HEK293 (cell line): ENCODE measurements around the gene BCAS3.

Source experiments
- CTCF ChIA-PET: fragments of 350-600 bp; formaldehyde crosslinking; extraction: SDS; loops from one replicate; lab custom pipeline; 2021; ENCODE audit warnings: antibody characterized with exemption; lab: Yijun Ruan, JAX
- POLR2A ChIA-PET: fragments of 300-600 bp; formaldehyde crosslinking; extraction: SDS; loops from one replicate; lab custom pipeline; 2020; ENCODE audit warnings: antibody characterized with exemption, inconsistent platforms; lab: Yijun Ruan, JAX
- H3K27ac ChIP-seq: fragments of 200-500 bp; sonication (Bioruptor generic); 2 replicates; pipeline ENCODE4 v1.5.1; 2014; ENCODE audit warnings: low read depth, low read length, control low read depth, inconsistent platforms; ENCODE audit errors: extremely low read depth
- H3K36me3 ChIP-seq, 2 experiments: fragments of 200-500 bp in 1 of 2; sonication (Bioruptor generic) in 1 of 2; 1 replicate in 1 of 2; 2 replicates in 1 of 2; pipeline ENCODE4 v1.5.1; 2014 to 2017; ENCODE audit warnings: inconsistent platforms in 2 of 2, low read length in 2 of 2; ENCODE audit not compliant: control insufficient read depth in 2 of 2, insufficient read depth in 1 of 2
- H3K4me1 ChIP-seq: fragments of 200-500 bp; sonication (Bioruptor generic); 2 replicates; pipeline ENCODE4 v1.5.1; 2014; ENCODE audit warnings: mild to moderate bottlenecking, low read length, inconsistent platforms; ENCODE audit not compliant: control insufficient read depth, insufficient read depth
- H3K4me3 ChIP-seq: 2 replicates; pipeline ENCODE4 v1.5.1; 2011; ENCODE audit warnings: low read depth, mild to moderate bottlenecking, control low read depth, low read length, moderate library complexity
- H3K9me3 ChIP-seq: fragments of 200-500 bp; sonication (Bioruptor generic); 2 replicates; pipeline ENCODE4 v1.5.1; 2014; ENCODE audit warnings: low read depth, low read length, inconsistent platforms; ENCODE audit not compliant: control insufficient read depth, insufficient read depth
- IKZF3 ChIP-seq: fragments of 450-650 bp; IDR thresholded peaks from 2 replicates; pipeline ENCODE4 v1.5.0; 2018; ENCODE audit warnings: missing biosample characterization, mild to moderate bottlenecking, missing genetic modification characterization, moderate library complexity
- KLF1 ChIP-seq: fragments of 450-650 bp; formaldehyde crosslinking; IDR thresholded peaks from 2 replicates; pipeline ENCODE4 v1.5.1; 2016; ENCODE audit warnings: missing biosample characterization, missing genetic modification characterization
- PRDM1 ChIP-seq: fragments of 450-650 bp; formaldehyde crosslinking; IDR thresholded peaks from 2 replicates; pipeline ENCODE4; 2016; ENCODE audit warnings: missing biosample characterization, missing genetic modification characterization
- REPIN1 ChIP-seq: fragments of 450-650 bp; formaldehyde crosslinking; IDR thresholded peaks from 2 replicates; pipeline ENCODE4 v1.5.1; 2017; ENCODE audit warnings: missing biosample characterization, missing genetic modification characterization, low read depth
- TRIM28 ChIP-seq: IDR thresholded peaks from 2 replicates; pipeline ENCODE4 v1.6.1; 2011; ENCODE audit warnings: low read length, control low read depth, borderline replicate concordance
- ZFHX2 ChIP-seq: fragments of 450-650 bp; formaldehyde crosslinking; conservative IDR thresholded peaks from 2 replicates; pipeline ENCODE4 v1.5.1; 2016; ENCODE audit warnings: missing biosample characterization, missing genetic modification characterization
- ZFP3 ChIP-seq: fragments of 450-650 bp; formaldehyde crosslinking; IDR thresholded peaks from 2 replicates; pipeline ENCODE4 v1.5.1; 2016; ENCODE audit warnings: low read depth, missing biosample characterization, missing genetic modification characterization
- ZNF335 ChIP-seq: fragments of 450-650 bp; formaldehyde crosslinking; conservative IDR thresholded peaks from 2 replicates; pipeline ENCODE4 v1.5.1; 2016; ENCODE audit warnings: missing biosample characterization, missing genetic modification characterization
- ZNF48 ChIP-seq: fragments of 450-650 bp; formaldehyde crosslinking; IDR thresholded peaks from 2 replicates; pipeline ENCODE4 v1.5.1; 2016; ENCODE audit warnings: missing biosample characterization, missing genetic modification characterization
- ZNF514 ChIP-seq: fragments of 450-650 bp; formaldehyde crosslinking; IDR thresholded peaks from 2 replicates; pipeline ENCODE4 v1.5.1; 2016; ENCODE audit warnings: missing biosample characterization, missing genetic modification characterization
- ZNF548 ChIP-seq: fragments of 450-650 bp; formaldehyde crosslinking; IDR thresholded peaks from 2 replicates; pipeline ENCODE4 v1.5.1; 2016; ENCODE audit warnings: missing biosample characterization, missing genetic modification characterization
- ZNF624 ChIP-seq: fragments of 450-650 bp; formaldehyde crosslinking; IDR thresholded peaks from 2 replicates; pipeline ENCODE4 v1.5.1; 2017; ENCODE audit warnings: missing biosample characterization, missing genetic modification characterization
- ZNF654 ChIP-seq: fragments of 450-650 bp; formaldehyde crosslinking; IDR thresholded peaks from 2 replicates; pipeline ENCODE4 v1.5.1; 2016; ENCODE audit warnings: low read depth, missing biosample characterization, missing genetic modification characterization
- ZNF837 ChIP-seq: fragments of 450-650 bp; formaldehyde crosslinking; IDR thresholded peaks from 2 replicates; pipeline ENCODE4 v1.5.1; 2016; ENCODE audit warnings: missing biosample characterization, missing genetic modification characterization
- ZSCAN23 ChIP-seq: fragments of 450-650 bp; formaldehyde crosslinking; IDR thresholded peaks from 2 replicates; pipeline ENCODE4 v1.5.1; 2016; ENCODE audit warnings: missing biosample characterization, missing genetic modification characterization
- ZXDB ChIP-seq: fragments of 450-650 bp; formaldehyde crosslinking; IDR thresholded peaks from 2 replicates; pipeline ENCODE4 v1.5.1; 2016; ENCODE audit warnings: missing biosample characterization, missing genetic modification characterization
- TF ChIP-seq, protein P1 (sequence below): fragments of 450-650 bp; formaldehyde crosslinking; IDR thresholded peaks from 2 replicates; pipeline ENCODE4 v1.5.1; 2016; ENCODE audit warnings: missing biosample characterization, missing genetic modification characterization
- TF ChIP-seq, protein P2 (sequence below): fragments of 450-650 bp; formaldehyde crosslinking; IDR thresholded peaks from 2 replicates; pipeline ENCODE4 v1.5.1; 2016; ENCODE audit warnings: missing biosample characterization, missing genetic modification characterization, low read depth
- TF ChIP-seq, protein P3 (sequence below): fragments of 450-650 bp; IDR thresholded peaks from 2 replicates; pipeline ENCODE4 v1.5.1; 2018; ENCODE audit warnings: missing biosample characterization, mild to moderate bottlenecking, missing genetic modification characterization

Gene BCAS3

DNA sequence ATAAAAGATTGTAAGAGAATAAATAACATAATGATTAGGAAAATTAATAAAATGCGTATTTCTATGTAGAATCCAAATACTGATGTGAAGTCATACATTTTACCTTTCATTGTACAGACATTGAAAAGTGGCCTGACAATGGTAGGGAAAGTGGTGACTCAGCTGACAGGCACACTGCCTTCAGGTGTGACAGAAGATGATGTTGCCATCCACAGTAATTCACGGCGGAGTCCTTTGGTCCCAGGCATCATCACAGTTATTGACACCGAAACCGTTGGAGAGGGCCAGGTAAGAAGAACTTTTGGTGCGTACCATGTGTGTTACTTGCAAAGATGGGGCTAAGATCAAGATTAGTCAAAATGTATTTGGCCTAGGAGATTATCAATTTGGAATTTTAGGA is 232.8 kb downstream of the BCAS3 start:
- Histone ChIP-seq H3K4me3 (no peak overlapping the region), H3K27ac (no peak overlapping the region), H3K36me3 (peaks cover 0 to 7% of the 10 kb centered on the region in 2 experiments; a peak in 2 of 3 replicates), H3K4me1 (0 out of 2 replicates have a peak, but pooled peaks cover 2% of the 10 kb centered on the region), H3K9me3 (no peaks in the 10 kb centered on the region)
- no peak for TF ChIP-seq IKZF3 (tag by site-specific recombination)
- TF ChIP-seq, protein P1, sequence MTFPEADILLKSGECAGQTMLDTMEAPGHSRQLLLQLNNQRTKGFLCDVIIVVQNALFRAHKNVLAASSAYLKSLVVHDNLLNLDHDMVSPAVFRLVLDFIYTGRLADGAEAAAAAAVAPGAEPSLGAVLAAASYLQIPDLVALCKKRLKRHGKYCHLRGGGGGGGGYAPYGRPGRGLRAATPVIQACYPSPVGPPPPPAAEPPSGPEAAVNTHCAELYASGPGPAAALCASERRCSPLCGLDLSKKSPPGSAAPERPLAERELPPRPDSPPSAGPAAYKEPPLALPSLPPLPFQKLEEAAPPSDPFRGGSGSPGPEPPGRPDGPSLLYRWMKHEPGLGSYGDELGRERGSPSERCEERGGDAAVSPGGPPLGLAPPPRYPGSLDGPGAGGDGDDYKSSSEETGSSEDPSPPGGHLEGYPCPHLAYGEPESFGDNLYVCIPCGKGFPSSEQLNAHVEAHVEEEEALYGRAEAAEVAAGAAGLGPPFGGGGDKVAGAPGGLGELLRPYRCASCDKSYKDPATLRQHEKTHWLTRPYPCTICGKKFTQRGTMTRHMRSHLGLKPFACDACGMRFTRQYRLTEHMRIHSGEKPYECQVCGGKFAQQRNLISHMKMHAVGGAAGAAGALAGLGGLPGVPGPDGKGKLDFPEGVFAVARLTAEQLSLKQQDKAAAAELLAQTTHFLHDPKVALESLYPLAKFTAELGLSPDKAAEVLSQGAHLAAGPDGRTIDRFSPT (tag by site-specific recombination), result no peak
- TF ChIP-seq ZNF514, result no peak
- 0 out of 2 replicates have a peak, but pooled peaks have one; percentile 8 for TF ChIP-seq PRDM1
- no peak for TF ChIP-seq KLF1 (tag by site-specific recombination)
- no peak for TF ChIP-seq ZNF654
- TF ChIP-seq TRIM28, result no peak
- CTCF ChIA-PET, result no interaction called here
- POLR2A ChIA-PET, result no interaction called here

DNA sequence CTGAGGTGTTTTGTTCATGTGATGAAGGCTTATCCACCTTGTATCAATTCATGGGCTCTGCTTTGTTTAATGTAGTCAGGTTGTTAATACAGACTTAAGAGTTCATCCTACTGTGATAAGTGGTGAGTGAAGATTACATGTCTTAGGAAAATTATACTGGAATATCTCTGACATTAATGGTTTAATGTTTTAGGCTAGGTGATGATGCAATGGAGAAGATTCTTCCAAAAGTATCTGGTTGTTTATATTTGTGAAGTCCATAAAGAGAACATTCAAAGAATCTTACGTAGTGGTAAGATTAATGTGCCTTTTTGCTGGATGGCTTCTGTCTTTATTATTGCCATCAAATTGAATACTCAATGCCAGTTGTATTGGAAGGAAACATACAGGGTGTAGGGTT is 236.4 kb downstream of the BCAS3 start:
- H3K4me3 ChIP-seq, result no peak overlapping the region
- H3K27ac ChIP-seq, result no peak overlapping the region
- ChIA-PET CTCF (interaction anchor here (0.6 kb wide), 1 partner anchor 51 kb away, joined by 3 read pairs; no protein-coding TSS in a partner anchor), POLR2A (no interaction called here)
- peaks cover 0 to 6% of the 10 kb centered on the region in 2 experiments; a peak in 2 of 3 replicates for H3K36me3 ChIP-seq
- no peak for TF ChIP-seq ZNF335 (tag by site-specific recombination)
- TF ChIP-seq ZSCAN23, result no peak
- no peak for TF ChIP-seq ZNF624 (tag by site-specific recombination)
- no peak for TF ChIP-seq ZNF837 (tag by site-specific recombination)
- TF ChIP-seq REPIN1, result no peak
- TF ChIP-seq ZFHX2 (tag by site-specific recombination), result no peak
- TF ChIP-seq, protein P2, sequence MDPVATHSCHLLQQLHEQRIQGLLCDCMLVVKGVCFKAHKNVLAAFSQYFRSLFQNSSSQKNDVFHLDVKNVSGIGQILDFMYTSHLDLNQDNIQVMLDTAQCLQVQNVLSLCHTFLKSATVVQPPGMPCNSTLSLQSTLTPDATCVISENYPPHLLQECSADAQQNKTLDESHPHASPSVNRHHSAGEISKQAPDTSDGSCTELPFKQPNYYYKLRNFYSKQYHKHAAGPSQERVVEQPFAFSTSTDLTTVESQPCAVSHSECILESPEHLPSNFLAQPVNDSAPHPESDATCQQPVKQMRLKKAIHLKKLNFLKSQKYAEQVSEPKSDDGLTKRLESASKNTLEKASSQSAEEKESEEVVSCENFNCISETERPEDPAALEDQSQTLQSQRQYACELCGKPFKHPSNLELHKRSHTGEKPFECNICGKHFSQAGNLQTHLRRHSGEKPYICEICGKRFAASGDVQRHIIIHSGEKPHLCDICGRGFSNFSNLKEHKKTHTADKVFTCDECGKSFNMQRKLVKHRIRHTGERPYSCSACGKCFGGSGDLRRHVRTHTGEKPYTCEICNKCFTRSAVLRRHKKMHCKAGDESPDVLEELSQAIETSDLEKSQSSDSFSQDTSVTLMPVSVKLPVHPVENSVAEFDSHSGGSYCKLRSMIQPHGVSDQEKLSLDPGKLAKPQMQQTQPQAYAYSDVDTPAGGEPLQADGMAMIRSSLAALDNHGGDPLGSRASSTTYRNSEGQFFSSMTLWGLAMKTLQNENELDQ (tag by site-specific recombination), result no peak
- no peak for TF ChIP-seq ZNF48
- TF ChIP-seq, protein P3, sequence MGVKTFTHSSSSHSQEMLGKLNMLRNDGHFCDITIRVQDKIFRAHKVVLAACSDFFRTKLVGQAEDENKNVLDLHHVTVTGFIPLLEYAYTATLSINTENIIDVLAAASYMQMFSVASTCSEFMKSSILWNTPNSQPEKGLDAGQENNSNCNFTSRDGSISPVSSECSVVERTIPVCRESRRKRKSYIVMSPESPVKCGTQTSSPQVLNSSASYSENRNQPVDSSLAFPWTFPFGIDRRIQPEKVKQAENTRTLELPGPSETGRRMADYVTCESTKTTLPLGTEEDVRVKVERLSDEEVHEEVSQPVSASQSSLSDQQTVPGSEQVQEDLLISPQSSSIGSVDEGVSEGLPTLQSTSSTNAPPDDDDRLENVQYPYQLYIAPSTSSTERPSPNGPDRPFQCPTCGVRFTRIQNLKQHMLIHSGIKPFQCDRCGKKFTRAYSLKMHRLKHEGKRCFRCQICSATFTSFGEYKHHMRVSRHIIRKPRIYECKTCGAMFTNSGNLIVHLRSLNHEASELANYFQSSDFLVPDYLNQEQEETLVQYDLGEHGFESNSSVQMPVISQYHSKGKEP (tag by site-specific recombination), result no peak
- no peak for TF ChIP-seq ZXDB (tag by site-specific recombination)
- no peak for TF ChIP-seq ZFP3 (tag by site-specific recombination)
- TF ChIP-seq ZNF548 (tag by site-specific recombination), result no peak
- no peaks in the 10 kb centered on the region for H3K9me3 ChIP-seq
- no peaks in the 10 kb centered on the region for H3K4me1 ChIP-seq
